Glomerular visceral epithelial cell (primary cell): ENCODE data around the gene MRPS34.

ENCODE experiments used
- DNase-seq: peaks from one replicate; pipeline ENCODE4 v3.0.0-alpha.2; 2016; ENCODE audit errors: extremely low spot score

The MRPS34 gene

DNA sequence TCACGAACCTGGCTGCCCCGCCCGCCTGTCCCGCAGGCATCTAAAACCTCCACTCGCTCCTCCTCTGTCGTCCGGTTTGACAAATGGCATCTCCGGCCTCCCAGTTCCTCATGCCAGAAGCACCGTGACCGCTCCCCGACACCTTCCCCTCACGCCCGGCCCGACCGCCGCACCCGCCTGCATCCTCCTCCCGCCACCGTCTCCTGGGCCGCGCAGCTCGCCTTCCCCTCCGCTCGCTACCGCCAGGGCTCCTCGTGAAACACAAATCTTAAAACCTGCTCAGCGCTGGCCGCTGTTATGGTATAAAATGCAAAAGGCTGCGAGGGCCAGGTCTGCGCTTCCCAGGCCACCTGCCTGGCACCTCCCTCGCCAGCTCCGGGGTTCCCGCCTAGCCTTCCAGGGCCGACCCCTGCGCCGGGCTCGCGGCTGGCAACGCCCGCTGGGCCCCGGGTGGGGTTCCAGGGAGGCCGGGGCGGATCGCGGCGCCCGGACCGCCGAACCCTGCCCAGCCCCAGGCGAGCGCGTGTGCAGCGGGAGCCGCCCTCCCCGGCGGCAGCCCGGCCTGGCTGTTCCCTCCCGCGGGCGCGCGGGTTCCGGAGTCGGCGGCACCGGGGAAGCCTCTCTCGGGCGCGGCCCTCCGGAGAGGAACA lies 8.9 kb upstream of the MRPS34 start:
- peak; percentile 43 for DNase-seq

DNA sequence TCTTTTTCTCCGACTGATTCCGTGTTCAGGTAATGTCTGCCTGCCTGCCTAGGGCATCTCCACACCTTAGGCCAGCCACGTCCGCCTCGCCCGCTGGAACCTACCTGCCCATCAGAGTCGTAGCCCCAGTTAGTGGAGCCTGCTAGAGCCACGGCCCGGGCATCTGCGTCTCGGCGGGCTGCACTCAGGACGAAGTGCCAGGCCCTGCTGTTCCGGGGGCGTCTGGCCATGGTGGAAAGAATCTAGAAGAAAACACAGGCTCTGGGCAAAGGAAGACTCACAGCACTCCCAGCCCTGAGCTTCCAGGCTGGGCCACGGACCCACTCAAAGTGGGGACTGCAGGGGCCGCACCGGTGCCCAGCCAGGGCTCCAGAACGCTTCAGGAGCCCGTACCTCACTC lies 8.3 kb upstream of the MRPS34 start:
- no peak for DNase-seq

DNA sequence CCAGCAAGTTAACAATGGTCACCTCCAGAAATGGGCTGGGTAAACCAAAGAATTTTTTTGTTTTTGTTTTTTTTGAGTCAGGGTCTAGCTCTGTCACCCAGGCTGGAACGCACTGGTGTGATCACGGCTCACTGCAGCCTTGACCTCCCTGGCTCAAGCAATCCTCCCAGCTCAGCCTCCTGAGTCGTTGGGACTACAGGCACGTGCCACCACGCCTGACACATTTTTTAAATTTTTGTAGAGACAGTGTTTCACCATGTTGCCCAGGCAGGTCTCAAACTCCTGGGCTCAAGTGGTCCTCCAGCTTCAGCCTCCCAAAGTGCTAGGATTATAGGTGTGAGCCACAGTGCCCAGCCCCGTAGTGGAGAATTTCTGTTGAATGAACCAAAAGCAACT lies 7.7 kb upstream of the MRPS34 start:
- no peak for DNase-seq

DNA sequence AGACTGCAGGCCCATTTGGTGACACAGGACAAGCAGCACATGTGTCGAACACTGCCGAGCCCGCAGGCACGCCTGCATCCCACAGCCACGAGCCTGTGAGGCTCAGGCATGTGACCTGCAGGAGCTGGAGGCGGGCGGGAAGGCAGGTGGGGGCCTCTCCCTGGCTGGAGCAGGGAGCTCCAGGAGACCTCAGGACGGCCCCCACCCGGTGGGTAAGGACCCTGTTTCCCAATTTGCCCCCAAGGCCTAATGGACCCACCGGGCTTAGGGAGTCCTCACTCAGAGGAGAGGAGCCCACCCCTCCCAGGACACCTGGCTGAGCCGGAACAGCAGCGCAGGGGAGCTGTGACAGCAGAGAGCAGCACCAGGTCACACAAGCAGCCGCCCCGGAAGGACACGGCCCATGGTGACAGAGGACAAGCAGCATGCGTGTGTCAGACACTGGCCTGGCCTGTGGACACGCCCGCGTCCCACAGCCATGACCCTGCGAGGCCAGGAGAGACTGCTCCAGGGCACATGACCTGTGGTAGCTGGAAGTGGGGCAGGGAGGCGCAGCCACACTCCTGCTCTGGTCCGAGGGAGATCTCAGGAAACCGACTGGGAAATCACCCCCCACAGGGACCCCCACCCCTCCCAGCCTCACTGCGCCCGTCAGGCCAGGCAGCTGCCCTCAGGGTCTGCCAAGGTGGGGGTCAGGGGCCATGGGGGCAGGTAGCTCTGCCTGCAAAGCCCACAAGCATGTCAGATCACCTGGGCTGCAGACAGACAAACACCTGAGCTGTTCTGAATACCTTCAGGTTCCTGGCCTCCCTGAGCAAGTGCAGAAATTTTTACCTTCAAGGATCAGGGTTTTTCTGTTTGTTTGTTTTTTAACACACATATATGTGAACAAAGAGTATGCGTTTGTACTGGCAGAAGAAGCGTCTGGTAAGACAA lies 7.1 kb upstream of the MRPS34 start:
- no peak for DNase-seq

DNA sequence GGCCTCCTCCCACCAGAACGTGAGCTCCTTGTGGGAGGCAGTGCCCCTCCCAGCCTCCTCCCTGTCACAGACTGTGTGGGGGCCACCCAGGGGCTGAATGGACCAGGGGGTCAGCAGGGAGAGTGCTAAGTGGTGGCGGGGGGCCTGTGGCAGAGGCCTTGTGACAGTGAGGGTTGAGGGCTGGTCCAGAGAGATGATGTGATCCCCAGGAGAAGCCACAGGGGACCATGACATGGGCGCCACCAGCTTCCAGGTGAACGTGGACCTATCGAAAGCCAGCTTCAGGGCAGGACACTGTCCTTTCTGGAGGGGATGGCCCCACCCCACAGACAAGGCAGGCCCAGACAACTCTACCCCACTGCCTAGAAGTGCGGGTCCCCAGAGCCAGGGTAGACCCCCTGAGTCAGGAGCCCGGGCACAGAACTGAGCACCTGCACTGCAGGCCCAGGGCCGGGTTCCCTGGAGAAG lies 6.3 kb upstream of the MRPS34 start:
- DNase-seq = no peak

DNA sequence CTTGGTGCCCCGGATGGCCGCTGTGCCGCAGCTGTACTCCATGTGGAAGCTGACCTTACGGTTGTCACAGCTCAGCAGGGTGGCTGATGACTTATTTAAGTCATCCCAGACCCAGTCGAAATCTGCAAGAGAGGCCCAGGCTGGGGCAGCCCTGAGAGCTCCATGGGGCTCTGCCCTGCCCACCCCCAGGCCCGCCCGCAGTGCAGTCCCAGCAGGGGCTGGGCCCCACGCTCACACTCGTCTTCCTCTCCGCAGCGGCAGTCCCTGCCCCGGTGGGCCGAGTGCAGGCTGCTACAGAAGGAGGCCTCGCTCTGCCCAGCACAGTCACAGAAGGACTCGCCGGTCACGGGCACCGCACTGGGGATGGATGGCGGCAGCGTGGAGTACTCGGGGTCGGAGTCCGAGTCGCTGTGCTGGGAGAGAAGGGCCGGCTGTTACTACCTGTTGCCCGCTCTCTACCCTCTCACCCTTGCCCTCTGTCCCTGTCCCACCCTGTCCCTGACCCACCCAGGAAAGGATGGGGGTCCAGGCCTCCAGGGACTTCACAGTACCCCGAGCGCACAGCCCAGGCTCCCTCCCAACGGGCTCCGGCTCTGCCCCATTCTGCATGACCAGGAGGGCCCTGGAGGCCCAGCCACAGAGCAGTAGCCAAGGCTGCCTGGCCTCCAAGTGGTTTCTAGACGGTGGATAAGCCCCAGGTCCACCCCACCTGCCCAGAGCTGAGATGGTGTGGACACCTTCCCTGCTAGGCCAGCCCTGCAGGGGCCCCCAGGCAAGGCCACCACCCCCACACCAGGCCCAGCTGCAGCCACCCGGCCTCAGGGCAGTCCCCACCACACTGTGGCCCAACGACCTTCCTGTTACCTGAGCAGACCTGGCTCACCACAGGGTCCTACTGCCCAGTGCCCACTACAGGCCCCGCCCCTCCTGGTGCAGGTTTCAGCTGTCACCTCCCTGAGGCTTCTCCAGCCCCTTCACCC lies 5.6 kb upstream of the MRPS34 start:
- no peak for DNase-seq

DNA sequence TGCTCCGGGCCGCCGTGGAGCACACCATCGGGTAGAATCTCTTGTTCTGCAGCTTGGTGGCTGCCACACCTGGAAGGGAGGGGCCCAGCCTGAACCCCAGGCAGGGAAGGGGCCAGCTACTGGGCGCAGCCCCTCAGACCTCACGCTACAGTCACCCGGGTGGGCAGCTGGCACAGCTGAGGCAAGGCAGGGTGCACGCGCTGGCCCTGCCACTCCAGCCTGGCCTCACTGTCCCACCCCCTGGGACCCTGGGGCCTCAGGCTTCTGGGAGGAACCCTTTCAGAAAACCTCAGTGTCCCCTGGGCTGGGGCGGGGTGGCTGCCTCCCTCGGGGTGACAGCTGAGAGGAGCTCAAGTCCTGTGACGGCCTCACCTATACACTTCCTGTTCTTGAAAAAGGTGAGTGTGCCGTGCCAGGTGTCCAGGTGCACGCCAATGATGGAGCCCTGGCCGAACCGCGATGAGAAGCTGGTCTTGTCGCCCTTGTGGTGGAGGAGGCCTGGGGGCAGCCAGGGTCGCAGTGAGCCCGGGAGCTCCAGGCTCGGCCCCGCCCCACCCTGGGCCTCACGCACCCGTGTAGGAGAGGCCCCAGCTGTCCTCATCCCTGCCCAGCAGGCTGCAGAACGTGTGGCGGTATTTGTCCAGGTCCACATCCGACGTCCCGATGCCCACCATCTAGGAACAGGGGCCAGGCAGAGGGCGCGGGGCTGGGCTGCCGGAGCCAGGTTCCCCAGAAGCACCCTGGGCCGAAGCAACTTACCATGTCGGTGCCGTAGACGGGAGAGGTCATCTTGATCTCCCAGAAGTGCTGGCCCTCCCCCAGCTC lies 4.7 kb upstream of the MRPS34 start:
- no peak for DNase-seq

DNA sequence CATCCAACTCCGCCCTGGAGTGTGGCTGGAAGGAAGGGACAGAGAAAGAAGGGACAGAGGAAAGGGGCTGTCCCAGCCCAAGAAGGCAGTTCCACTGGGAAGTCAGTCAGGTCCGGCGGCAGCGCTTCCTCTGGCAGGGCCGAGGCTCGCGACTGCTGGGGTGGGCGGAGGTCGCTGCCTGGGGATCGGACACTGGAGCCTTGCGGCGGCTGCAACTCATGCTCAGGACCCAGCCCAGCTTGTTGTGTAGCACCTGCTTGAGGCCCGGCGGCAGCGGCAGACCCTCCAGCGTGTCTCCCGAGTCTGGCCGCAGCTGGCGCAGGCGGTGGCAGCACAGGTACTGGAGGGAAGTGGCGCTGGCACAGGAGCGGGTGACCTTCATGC lies 4.0 kb upstream of the MRPS34 start:
- DNase-seq = no peak

DNA sequence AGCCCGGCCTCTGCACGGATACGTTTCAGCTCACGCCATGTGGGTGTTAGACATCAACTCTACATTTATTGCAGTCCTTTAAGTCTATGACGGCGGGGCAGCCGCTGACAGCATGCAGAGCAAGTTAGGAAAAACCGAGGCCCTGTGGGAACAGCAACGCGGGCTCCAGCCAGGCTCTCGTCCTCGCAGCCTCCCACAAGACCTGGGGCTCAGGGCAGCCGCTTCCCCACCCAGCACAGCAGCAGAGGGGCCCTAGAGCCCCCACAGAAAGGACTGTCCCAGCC lies 3.7 kb upstream of the MRPS34 start:
- DNase-seq = no peak

DNA sequence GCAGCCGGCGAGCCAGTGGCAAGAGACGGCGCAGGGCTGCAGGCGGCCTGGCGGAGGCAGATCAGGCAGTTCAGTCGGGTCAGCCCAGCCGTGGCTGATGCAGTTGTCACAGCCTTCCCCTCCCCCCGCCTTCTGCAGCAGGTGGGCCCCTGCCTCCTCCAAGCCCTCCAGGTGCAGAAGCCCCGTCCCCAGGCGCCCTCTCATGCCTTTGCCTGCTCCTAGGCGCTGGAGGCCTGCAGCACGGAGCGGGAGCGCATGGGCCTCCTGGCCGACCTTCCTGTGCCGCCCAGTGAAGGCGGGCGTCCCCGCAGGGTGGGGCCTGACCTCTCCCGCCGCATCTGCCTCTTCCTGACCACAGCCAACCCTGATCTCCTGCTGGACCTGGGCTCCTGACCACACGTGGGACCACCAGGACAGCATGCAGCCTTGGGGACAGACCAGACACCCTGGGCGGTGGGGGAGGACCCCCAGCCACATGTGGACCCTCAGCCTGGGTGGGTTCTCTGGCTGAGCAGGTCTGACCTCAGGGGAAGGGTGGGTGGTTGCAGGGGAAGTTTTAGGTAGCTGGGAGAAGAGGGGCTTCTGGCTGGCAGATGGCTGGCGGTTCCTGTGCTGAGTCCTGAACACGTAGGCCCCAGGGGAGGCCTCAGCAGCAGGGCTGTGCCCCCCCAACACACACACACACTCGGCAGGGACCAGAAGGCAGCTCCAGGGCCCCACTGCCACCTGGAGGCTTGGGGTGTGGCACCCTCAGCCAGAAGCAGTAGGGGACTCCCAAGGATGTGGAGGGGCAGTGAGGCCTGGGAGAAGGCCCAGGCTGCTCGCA lies 3.1 kb upstream of the MRPS34 start:
- DNase-seq = no peak

DNA sequence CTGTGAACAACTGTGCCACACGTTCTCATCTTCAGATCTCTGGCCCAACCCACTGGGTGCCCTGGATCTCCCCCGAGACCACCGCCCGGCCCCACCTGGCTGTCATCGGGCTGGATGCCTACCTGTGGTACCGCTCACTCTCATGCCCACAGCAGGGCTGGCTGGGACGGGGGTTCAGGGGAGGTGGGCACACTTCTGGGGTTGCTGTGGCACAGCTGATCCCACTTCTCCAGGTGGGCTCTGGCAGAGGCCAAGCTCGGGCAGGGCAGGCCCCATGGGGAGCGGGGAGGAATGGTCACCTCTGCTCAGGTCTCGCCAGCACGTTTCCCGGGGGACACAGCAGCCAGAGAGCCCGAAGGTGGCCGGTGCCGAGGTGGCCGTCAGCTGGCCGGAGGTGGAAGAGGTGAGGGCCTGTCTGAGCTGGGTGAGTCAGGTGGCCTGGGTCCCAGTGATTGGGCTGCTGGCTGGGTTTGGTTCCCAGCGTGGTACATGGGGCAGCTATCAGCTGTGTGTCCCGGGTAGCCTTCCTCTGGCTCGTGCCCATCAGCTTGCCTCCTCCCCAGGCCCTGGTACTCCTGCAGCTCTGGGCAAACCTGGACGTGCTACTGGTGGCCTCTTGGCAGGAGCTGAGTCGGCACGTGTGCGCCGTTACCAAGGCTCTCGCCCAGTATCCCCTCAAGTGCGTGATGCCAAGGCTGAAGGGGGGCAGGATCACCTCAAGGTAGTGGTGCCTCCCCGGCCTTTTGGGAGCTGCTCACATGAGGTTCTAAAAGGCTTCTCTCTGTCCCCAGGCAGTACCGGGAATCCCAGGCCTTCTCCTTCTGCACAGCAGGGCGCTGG lies 2.3 kb upstream of the MRPS34 start:
- no peak for DNase-seq

DNA sequence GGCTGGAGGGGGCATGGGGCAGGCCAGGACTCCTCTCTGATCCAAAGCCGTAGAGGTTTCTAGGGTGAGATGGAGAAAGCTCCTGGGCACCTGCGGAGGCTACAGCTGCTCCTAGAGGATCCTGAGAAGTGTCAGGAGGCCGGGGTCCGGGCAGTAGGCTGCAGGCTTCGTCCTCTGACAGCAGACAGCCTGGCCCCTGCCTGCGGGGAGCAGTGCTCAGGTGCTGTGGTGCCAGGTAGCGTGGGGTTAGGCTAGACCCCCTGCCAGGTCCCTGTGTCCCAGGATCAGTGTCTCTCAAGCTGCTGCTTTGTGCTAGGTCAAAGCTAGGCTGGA lies 1.5 kb upstream of the MRPS34 start:
- no peak for DNase-seq

DNA sequence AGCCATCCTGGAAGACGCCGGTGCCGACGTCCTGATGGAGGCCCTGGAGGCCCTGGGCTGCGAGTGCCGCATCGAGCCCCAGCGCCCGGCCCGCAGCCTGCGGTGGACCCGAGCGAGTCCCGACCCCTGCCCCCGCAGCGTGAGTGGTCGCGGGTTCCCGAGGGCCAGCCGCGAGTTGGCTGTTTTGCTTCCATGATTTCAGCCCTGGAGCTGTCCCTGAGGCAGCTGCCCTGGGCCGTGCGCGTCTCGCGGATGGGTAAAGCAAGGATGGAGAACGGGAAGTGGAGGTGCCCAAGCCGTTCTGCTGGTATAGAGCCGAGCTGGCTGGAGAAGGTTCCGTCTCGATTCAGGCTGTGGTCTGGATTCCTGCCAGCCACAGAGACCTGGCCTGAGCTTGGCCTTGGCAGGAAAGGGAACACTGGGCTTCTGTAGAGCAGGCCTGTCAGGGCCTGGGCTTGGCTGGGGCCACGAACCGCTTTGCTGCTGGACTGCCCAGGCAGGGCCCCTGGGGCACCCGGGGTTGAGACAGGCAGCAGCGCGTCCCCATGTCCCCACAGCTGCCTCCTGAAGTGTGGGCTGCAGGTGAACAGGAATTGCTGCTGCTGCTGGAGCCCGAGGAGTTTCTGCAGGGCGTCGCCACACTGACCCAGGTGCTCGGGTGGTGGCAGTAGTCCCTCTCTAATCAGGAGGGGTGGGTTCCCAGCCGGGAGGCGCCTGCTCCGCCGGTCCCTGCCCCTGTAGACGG lies 941 bp upstream of the MRPS34 start:
- peak; percentile 70 for DNase-seq

DNA sequence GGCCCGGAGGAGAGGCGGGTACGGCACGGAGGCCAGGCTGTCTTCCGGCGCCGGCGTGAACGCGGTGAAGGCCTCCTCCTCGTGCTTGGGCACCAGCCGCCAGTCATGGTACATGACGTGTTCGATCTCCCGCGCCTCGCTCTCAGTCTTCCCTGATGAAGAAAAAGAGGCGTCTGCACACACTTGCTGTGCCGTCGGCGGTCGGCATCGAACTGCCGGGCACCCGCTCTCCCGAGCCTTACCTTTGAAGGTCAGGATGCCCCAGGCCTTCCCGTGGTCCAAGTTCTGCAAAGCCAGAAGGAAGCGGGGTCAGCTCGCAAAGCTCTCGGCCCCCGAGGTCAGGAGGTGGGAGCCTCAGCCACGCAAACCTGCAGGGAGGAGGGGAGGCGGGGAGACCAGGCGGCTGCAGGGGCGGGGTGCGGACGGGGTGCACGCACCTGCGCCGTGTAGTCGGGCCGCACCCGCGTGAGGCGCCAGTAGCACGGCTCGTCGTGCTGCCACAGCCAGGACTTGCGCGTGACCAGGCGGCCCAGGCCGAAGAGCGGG lies 499 bp downstream of the MRPS34 start, which contains the start of gene EME2:
Gene EME2, plus strand, starts transcription at position 449 of the 546 bp plus-strand sequence. CDS start 418 bp downstream, outside the sequence.
- DNase-seq = peak; percentile 25

DNA sequence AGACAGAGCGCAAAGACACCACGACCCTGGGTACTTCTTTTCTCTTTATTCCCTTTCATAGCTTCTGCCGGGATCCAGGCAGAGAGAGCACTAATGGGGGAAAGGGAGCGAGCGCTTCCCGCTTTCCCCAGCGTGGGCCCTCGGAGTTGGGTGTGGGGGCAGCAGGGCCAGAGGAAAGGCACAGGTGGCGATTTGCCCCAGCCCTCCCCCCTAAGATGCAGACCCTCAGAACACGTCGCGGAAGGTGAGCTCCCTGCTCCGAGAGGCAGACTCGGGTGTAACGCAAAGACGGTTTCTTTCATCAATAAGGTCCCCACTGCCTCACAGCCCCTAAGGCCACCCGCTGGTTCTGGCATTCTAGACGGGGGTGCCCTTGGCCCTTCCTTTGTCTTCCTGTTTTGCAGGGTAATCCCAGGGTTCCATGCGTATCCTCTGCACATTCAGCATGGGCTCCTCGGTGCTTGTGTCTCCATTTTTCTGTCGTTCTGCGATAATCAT lies 1.0 kb downstream of the MRPS34 start:
- DNase-seq = no peak

DNA sequence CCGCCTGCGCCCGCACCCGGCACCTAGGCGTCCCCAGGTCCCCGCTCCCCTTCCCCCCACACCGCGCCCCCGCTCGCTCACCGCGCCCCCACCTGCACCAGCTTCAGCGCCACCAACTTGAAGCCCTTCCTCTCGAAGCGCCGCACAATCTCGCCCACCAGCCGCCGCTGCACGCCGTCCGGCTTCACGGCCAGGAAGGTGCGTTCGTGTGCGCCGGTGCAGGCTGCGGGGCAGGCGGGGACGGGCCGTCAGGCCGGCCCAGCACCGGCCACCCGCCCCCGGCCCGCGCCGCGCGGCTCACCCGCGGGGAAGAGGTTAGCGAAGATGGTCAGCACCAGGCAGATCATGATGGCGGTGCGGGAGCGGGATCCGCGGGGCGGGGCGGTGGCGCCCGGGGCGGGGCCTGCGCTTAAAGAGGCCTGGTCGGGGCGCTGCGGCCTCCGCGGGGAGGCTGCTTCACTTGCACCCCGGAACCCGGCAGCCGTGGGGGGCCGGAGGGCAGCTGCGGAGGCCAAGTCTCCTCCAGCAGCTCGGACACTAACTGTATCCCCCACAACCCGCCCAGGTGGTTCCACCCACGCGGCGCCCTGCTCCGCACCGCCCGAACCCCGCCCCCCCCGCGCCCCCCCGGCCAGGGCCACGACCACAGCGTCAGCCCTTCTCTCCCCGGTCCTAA lies 1.6 kb downstream of the MRPS34 start, which contains the start of gene NME3:
Gene NME3, minus strand, starts transcription at position 356 of the 676 bp plus-strand sequence. Its CDS starts 9 bp downstream, at position 347.
- peak; percentile 49 for DNase-seq

DNA sequence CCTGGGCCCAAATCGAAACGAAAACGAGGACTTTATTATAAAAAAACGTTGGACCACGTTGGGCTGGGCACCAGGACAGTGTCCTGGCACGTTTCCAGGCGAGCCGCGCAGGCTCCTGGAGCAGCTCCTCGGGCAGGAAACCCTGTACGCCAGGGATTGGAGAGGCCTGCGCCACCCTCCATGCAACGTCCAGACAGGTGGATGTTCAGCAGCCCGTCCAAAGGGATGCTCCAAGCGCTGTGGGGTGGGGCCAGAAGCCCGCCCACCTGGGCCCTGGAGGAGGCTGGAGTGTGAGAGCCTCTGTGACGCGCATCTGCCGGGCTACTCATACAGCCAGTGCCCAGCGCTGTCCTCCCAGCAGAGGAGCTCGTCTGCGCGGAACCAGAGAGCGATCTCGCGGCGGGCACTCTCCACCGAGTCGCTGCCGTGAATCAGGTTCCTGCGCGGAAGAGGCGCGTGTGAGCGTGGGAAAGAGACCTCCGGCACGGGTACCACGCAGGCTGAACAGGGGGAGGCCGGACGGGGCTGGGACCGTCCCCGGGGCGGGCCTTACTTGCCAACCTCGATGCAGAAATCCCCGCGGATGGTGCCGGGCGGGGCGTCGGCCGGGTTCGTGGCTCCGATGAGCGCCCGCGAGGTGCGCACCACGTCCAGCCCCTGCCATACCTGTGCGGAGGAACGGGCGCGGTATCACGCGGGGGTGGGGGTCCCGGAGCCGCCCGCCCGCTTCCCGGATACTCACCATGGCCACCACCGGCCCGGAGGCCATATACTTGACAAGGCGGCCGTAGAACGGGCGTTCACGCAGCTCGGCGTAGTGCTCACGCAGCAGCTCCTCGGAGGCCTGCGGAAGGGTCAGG lies 2.4 kb downstream of the MRPS34 start:
- no peak for DNase-seq
